Epithelial cell of esophagus (primary cell): ENCODE data around the gene IL16.

Experiments
- DNase-seq: peaks from one replicate; pipeline ENCODE4 v3.0.0; 2010; ENCODE audit warnings: low read depth
- H3K4me3 ChIP-seq: 2 replicates; pipeline ENCODE4 v1.5.1; 2011; ENCODE audit warnings: mild to moderate bottlenecking, low read length, control low read depth
- CTCF ChIP-seq: IDR thresholded peaks from 2 replicates; pipeline ENCODE4 v1.5.1; 2011; ENCODE audit warnings: low read depth, mild to moderate bottlenecking, low read length, control low read depth, inconsistent platforms; ENCODE audit not compliant: insufficient read depth; ENCODE audit errors: missing control alignments

Gene IL16

GRCh38 chr15:81332326-81332725 lies 135.6 kb downstream of the IL16 start:
- no peak for DNase-seq
- no peak overlapping the region for H3K4me3 ChIP-seq
- TF ChIP-seq CTCF: no peak

GRCh38 chr15:81333363-81333762 lies 136.7 kb downstream of the IL16 start:
- TF ChIP-seq CTCF: no peak

GRCh38 chr15:81334768-81335435 lies 138.2 kb downstream of the IL16 start:
- no peak for TF ChIP-seq CTCF
- DNase-seq: no peak
- no peak overlapping the region for H3K4me3 ChIP-seq

More at GRCh38 chr15:81333363-81333762, 136.7 kb downstream of the IL16 start:
- no peak overlapping the region for H3K4me3 ChIP-seq
- no peak for DNase-seq

GRCh38 chr15:81335631-81336030 lies 139.0 kb downstream of the IL16 start:
- DNase-seq: no peak
- H3K4me3 ChIP-seq: no peak overlapping the region
- no peak for TF ChIP-seq CTCF

GRCh38 chr15:81336568-81336967 lies 139.9 kb downstream of the IL16 start:
- H3K4me3 ChIP-seq: no peak overlapping the region
- peak; percentile 47 for TF ChIP-seq CTCF
- peak; percentile 46 for DNase-seq

GRCh38 chr15:81337241-81337640 lies 140.6 kb downstream of the IL16 start:
- no peak for DNase-seq
- TF ChIP-seq CTCF: no peak

GRCh38 chr15:81337713-81338157 lies 141.1 kb downstream of the IL16 start:
- no peak overlapping the region for H3K4me3 ChIP-seq
- no peak for DNase-seq
- no peak for TF ChIP-seq CTCF

More at GRCh38 chr15:81337241-81337640, 140.6 kb downstream of the IL16 start:
- no peak overlapping the region for H3K4me3 ChIP-seq
